ENCODE data around the gene PCDHGA1.
A peak's percentile ranks its signal among the peaks of the same experiment; 100 is the strongest.

The PCDHGA1 gene

DNA sequence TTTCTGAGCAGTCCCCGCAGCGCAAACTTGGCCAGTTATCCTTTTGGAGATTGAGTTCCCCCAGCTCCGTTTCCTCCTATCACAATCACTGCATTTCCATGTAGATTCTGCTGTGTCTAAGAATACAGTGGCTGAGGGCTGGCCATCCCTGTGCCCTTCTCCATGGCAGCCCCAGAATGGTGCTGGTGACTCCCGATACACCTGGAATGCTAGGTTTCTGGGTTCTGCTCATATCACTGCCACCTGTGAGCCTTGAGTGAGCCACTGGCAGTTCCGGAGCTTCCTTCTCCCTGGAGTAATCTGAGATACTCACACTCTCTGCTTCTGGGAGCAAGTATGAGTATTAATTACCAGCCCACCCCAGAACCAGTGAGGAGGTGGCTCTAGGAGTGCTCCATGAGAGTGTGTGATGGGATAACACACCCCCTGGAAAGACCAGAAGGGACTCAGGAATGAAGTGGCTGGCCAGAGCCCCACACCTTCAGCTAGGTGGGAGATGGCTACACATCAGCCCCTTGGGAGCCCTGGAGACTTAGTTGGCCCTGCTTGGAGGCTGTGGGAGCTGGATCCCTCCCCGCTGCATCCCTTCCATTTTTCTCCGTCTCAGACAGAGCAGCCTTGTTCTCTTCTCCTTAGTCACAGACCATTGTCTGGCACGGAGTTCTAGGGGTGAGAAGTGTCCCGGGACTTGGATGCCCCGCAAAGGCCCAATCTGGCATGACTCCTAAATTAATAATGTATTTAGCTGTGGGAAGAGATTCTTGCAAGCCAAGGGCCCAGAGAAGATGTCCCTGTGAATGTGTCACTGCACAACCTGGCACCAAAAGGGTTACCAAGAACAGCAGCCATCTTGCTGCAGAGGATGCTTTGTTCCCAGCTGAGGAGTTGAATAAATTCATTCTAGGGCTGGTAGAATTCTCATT is 163.4 kb downstream of the PCDHGA1 start:
- DNase-seq = no peak

DNA sequence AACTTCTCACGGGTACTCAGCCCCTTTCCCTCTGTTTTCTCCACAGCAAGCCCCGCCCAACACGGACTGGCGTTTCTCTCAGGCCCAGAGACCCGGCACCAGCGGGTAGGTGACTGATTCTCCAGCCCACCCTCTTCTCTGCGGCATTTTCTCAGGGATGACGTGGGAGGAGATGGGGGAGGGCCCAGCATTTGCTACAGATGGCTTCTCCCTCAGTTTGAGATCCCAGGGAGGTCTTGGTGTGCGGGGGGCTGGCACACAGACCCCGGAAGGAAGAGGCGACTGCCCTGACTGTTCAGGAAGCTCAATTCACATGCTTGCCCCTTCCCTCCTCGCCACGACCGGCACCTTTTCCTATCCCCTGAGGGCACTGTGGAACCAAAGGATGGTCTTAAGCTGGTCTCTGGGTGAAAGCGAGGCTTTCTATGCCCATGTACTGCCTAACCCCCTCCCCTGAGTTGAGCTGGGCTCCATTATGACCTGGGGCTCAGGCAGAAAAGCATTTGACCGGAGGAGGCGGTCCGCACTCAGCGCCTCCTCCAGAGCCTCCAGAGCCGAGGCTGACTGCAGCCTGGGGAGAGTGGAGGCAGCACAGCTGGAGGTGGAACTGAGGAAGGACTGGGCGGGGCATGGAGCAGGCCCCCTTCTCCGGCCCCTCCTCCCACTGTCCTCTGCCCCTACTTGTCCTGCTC is 164.6 kb downstream of the PCDHGA1 start:
- no peak for DNase-seq

DNA sequence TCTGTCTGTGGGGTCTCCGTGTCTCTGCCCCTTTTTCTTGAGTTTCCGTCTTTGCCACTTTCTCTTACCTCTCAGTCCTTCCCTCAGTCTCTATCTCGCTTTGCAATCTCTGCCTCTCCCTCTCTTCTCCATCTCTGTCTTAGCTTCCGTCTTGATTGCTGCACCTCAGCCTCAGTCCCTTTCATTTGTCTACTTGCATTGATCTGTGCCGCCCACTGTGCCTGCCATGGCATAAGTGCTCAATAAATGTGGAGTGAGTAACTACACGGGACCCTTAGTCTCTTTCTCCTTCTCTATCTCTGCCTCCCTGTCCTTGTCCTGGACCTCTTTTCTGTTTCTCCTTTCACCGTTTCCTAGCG is 165.1 kb downstream of the PCDHGA1 start:
- no peak for DNase-seq

DNA sequence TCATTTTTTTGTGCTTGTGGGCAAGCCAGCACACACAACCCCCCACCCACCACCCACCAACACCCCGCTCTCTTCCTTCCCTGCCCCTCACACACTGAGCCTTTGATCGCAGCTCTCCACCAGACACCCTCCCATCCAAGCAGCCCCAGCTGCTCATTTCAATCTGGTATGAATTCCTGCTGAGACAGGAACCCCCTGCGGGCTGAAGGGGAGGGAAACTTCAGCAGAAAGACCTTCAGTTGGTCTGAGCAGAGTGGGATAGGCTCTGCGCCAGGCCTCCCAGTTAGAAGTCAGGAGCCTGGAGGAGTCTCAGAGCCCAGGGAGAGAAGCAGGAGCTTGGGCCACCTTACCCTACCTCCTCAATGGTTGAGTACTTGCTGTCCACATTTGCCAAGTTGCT is 165.7 kb downstream of the PCDHGA1 start:
- DNase-seq = no peak

DNA sequence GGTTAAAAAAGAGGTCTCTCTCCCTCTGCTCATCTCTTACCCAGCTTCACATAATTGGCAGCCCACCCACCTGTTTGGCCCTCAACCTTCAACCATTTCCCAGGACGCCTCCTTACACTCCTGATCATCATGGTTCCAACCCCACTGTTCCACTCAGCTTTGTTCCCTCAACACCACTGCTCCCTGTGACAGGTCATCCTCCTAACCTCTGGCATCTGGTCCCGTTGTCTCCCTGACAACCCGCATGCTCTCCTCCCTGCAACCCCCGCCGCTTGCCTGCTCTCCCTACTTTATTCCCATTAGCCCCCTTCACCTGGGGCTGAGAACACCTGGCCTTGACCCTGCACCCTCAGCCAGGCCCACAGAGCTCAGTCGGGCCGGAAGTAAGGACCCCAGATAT is 171.4 kb downstream of the PCDHGA1 start:
- DNase-seq = no peak

DNA sequence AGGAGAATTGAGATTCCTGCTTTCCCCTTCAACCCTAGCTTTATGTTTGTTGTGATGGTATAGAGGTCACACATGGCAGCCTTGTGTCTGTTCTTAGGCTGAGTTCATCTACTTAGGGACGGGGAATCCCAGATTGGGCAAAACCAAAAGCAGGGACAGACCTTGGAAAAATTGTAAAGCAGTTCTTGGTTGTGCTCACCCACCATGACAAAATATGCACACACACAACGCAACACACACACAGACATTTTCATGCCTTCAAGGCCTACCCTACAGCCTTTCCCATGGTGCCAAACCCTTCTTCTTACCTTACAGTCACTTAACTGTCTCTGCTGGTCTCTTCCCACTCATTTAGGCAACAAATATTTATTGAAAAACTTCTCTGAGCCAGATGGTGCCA is 173.4 kb downstream of the PCDHGA1 start:
- DNase-seq = no peak

DNA sequence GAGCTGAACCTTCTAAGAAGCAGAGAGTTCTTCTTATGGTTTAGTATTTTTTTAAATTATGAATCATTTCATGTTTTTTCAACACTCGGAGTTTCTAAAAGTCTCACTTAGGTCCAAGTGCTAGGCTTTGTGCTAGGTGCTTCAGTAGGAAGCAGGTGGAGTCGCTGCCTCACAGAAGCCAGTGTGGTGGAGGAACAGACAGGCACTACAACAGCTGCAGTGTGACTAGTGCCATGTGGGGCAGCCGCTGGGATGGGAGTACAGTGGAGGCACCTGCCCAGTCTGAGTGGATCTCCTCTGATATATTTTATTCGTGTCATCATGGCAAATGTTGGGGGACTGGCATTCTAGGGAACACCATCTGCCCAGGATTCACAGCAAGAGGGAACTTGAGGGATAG is 173.9 kb downstream of the PCDHGA1 start:
- no peak for DNase-seq

DNA sequence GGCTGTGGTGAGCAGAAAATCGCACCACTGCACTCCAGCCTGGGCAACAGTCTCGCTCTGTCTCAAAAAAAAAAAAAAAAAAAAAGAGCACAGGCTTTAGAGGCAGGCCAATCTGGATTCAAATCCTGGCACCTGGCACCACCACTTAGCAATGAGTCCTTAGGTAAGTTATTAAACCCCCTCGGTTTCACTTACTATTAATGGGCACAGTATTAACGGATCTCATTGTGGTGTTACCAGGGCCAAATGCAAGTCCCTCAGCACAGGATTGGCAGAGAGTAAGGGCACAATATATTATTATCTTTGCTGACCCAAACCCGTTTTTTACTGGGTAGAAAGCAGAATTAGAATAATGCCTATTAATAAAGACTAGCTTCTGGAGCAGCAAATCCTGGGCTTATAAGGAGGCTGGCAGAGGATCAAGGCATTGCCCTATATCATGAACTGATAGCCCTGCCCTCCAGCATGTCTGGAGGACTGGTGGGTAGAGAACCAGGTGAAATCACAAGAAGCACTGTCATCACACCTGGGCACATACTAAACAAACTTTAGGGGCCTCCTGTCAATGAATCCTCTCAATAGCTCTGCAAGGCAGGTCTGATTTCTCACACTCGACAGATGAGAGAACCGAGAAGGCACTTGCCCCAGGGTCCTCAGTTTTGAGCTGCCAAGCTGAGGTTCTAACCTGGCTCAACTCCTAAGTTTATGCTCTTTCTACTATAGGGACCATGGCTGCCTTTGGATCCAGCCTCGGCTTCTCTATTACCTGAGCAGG is 176.3 kb downstream of the PCDHGA1 start:
- DNase-seq = no peak

DNA sequence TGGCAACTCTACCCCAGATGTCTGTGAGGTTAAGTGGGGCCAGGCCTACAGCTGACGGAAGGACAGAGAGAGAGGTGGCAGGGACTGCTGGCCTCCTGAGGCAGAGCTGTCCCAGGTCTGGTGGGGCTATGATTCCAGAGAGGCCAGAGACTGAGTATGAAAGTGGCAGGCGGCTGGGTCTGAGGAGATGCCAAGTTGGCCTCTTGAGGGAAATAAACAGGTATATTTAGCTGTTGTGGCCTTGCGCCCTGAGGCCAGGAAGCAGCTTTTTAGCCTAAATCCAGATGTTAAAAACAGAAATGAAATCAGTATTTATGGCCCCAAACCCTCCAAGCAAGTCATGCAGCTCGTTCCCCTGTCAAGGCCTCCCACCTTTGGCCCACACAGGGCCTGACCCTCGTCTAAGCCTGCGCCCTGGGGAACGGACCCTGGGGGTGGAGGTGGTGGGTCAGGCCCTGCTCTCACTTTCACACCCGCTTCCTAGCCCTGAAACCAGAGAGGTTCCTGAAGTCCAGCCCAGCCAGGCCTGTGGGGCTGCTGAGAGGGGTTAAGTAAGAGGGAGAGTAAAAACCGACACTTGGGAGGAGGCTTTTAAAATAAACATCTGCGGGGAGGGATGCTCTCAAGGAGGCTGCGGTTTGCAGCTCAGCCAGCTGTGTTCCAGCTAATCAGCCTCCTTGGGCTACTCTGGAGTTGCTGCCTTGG is 177.2 kb downstream of the PCDHGA1 start:
- DNase-seq = no peak

DNA sequence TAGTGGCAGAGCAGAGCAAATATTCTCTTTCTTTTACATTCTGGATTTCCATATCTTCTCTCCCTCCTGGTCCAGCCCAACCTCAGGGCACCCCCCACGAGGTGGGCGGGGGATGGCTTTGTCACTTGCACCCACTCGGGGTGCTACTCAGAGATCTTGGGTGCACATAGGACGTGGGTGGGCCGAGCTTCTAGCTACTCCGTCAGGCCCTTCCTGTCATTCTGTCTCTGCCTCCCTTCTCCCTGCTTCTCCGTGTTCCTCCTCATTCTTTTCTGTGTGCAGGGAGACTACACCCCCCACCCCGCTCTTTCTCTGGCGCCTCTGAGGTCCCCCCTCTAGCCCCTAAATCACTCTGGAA is 178.1 kb downstream of the PCDHGA1 start:
- DNase-seq = no peak

DNA sequence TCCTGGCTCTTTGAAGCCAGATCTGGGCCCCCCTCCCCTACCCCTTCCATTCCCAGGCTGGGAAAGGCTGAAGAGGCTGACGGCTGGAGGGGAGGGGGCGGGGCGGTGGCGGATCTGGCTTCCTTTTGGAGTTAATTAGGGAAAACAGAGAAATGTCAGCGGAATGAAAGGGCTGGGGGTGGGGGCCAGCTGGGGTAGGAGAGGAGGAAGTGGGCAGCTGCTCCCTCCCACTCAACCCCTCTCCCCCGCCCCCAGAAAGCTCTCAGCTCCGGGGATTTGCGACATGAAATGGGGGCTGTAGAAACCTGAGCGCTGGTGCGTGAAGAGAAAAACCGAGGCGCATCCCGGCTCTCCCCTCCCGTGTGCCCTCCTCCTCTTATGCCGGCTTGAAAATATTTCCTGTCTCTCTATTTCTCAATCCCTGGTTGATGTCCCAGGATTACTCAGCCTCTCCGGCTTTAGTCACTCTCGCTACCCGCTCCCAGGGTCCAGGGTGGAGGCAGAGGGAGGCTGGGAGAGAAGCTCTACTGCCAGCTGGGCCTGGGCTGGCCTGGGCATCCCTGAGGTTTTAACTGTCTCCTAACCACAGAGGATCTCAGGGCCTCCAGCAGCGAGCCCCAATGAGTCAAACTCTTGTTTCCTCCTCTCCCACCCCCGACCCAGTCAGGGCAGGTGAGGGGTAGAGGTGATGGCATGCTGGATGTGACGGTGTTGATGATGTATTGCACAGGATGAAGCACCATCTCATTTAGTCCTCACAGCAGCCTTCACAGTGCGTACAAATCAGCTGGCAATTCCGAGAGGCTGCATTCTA is 178.7 kb downstream of the PCDHGA1 start:
- DNase-seq = no peak

DNA sequence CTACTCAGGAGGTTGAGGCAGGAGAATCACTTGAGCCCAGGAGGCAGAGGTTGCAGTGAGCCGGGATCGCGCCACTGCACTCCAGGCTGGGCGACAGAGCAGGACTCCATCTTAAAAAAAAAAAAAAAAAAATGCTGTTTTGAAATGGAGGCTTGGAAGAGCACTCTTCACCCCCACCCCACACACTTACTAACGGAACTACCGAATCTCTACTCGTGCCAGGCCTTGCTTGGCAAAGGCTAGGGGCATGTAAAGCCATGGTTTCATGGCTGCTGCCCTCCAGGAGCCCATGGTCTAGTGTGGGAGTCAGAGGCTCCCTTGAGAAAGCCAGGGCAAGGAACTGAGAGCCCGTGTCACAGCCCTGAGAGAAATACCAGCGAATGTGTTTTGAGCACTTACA is 179.8 kb downstream of the PCDHGA1 start:
- DNase-seq = no peak

DNA sequence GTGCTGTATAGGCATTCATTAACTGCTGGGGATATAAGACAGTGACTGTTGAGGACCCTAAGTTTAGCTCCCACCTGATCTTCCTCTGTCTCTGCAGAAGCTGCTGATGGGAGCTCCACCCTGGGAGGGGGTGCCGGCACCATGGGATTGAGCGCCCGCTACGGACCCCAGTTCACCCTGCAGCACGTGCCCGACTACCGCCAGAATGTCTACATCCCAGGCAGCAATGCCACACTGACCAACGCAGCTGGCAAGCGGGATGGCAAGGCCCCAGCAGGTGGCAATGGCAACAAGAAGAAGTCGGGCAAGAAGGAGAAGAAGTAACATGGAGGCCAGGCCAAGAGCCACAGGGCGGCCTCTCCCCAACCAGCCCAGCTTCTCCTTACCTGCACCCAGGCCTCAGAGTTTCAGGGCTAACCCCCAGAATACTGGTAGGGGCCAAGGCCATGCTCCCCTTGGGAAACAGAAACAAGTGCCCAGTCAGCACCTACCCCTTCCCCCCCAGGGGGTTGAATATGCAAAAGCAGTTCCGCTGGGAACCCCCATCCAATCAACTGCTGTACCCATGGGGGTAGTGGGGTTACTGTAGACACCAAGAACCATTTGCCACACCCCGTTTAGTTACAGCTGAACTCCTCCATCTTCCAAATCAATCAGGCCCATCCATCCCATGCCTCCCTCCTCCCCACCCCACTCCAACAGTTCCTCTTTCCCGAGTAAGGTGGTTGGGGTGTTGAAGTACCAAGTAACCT is 180.7 kb downstream of the PCDHGA1 start:
- DNase-seq = no peak

DNA sequence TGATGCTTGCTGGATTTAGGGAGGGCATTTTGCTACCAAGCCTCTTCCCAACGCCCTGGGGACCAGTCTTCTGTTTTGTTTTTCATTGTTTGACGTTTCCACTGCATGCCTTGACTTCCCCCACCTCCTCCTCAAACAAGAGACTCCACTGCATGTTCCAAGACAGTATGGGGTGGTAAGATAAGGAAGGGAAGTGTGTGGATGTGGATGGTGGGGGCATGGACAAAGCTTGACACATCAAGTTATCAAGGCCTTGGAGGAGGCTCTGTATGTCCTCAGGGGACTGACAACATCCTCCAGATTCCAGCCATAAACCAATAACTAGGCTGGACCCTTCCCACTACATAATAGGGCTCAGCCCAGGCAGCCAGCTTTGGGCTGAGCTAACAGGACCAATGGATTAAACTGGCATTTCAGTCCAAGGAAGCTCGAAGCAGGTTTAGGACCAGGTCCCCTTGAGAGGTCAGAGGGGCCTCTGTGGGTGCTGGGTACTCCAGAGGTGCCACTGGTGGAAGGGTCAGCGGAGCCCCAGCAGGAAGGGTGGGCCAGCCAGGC is 181.5 kb downstream of the PCDHGA1 start:
- peak; percentile 20 for DNase-seq

DNA sequence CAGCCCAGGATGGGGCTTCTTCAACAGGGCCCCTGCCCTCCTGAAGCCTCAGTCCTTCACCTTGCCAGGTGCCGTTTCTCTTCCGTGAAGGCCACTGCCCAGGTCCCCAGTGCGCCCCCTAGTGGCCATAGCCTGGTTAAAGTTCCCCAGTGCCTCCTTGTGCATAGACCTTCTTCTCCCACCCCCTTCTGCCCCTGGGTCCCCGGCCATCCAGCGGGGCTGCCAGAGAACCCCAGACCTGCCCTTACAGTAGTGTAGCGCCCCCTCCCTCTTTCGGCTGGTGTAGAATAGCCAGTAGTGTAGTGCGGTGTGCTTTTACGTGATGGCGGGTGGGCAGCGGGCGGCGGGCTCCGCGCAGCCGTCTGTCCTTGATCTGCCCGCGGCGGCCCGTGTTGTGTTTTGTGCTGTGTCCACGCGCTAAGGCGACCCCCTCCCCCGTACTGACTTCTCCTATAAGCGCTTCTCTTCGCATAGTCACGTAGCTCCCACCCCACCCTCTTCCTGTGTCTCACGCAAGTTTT is 182.1 kb downstream of the PCDHGA1 start:
- peak; percentile 88 for DNase-seq

DNA sequence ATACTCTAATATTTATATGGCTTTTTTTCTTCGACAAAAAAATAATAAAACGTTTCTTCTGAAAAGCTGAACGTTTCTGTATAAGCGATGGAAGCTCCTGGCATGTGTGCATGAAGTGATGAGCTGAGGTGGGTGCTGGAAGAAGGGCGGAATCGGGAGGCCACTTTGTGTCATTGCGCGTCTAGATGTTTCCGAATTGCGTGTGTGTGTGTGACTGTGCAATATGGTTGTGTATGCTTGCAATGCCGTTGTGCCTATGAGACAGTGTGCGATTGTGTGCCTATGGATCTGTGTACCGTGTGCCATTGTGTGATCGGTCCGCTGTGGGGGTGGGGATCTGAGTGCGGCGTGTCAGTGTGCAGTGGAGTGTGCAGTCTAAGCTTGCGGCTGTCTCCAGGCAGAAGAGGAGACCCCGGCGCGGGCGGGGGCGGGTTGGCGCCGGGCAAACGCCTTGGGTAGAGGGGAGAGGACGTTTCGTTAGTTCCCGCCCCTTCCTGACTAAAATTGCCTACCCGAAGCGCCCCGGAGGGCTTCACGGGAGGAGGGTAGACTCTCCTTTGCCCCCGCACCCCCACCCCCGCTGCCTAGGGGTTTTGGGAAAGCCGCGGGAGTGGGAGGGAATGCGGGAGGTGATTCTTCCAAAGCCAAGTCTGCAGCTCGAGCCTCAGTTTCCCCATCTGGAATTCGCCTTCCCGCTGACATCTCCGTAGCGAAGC is 182.8 kb downstream of the PCDHGA1 start:
- DNase-seq = peak; percentile 54

DNA sequence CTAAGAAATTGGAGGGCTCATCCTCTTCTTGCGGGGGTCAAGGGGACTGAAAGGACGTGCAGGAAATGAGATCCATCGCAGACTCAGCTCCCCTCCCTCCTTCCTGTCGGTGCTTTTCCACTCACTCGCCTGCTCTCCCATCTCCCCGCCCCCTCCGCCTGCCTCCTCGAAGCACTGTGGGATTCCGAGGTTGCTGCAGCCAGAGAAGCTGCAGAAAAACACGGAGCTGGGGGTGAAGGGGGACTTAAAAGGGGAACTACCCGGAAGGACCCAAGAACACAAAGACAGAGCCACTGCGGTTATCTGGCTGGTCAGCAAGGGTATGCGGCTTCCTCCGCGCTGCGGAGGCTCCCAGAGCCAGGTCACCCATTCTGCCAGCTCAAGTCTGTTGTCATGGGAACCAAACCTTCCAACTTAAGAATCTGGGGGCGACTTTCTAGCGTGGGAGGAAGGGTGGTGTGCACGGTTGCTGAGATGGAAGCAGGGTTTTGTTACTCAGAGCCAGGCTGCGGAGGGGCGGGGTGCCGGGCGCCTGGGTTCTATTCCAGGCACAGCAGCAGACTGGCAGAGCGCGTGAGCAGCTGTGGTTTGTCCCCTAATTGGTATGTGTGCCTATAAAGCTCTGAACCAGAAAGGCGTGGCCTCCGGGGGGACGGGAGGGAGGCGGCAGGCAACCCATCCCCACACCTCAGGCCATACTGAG is 183.5 kb downstream of the PCDHGA1 start:
- peak; percentile 80 for DNase-seq

DNA sequence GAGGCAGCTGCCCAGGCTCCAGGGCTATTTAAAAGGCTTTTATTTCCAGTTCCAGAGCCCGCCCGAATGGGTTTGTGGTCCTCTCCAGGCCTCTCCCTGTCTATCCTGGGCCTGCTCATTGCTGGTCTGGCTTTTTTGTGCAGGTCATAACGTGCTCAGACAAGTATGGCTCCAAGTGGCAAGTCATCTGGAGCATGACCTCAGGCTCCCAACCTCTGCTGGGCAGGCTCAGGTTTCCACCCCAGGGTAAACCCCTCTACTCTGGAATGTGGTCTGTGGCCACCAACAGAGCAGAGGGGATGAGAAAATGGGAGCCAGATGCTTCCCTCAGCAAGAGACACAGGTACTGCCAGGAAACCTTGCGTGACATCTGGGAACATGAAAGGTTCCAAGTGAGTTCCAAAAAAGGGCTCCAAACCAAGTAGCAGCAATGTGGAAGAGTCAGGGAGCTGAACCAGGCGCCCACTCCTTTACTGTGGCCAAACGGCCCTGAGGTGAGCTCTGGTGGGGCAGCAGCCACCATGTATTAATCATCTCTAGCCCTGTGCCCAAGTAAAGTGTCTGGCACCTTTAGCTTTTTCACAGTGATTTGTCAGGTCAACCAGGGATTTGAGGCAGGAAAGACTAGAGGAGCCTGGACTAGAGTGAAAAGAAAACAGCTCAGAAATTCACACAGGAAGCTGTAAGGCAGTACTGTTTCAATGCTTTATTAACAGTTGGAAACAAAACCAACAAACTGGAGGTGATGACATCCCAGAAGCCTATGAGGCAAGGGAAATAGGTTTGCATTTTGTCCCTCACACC is 184.2 kb downstream of the PCDHGA1 start:
- no peak for DNase-seq

DNA sequence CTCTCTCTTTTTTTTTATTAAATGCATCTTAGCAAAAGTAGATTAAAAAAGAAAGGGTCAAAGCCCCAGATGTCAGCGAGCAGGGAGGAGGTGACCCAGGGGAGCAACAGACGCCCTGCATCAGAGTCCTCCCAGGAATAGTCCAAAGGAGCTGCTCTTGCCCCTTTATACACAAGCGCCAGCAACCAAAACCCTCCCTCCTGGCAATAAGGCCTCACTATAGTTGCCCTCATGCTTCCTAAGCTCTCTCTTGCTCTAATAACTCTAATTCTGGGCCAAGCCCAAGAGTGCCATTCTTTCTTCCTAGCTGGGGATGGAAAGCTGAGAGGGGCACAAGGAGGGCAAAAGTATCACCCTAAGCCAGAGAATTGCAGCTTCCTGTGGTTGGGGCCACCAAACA is 184.8 kb downstream of the PCDHGA1 start:
- no peak for DNase-seq
